BLaER1 treated with 17β-estradiol and CSF1 and Interleukin-3, amounts not matched to agents 10 nM and 100 nM (cell line): ENCODE results near the gene TNFRSF25.

Experiments
- H3K27ac ChIP-seq, 11 experiments: shearing (Covaris generic); formaldehyde crosslinking; 2 replicates each; pipeline ENCODE4 v1.8.1; 2022
- H3K27me3 ChIP-seq, 11 experiments: shearing (Covaris generic); formaldehyde crosslinking; 2 replicates each; pipeline ENCODE4 v1.8.1; 2022
- H3K36me3 ChIP-seq, 11 experiments: shearing (Covaris generic); formaldehyde crosslinking; 2 replicates each; pipeline ENCODE4 v1.8.1; 2022
- H3K4me1 ChIP-seq, 10 experiments: shearing (Covaris generic); formaldehyde crosslinking; 2 replicates each; pipeline ENCODE4 v1.8.1; 2022
- H3K4me2 ChIP-seq, 11 experiments: shearing (Covaris generic); formaldehyde crosslinking; 2 replicates each; pipeline ENCODE4 v1.8.1; 2022
- H3K4me3 ChIP-seq, 10 experiments: shearing (Covaris generic); formaldehyde crosslinking; 2 replicates each; pipeline ENCODE4 v1.8.1; 2022
- H3K9ac ChIP-seq, 11 experiments: shearing (Covaris generic); formaldehyde crosslinking; 2 replicates each; pipeline ENCODE4 v1.8.1; 2022
- H3K9me3 ChIP-seq, 11 experiments: shearing (Covaris generic); formaldehyde crosslinking; replicated peaks in 1 of 11; 2 replicates each; pipeline ENCODE4 v1.8.1; 2022
- H4K20me1 ChIP-seq, 11 experiments: shearing (Covaris generic); formaldehyde crosslinking; 2 replicates each; pipeline ENCODE4 v1.8.1; 2022
- Cebpa-rat ChIP-seq, 11 experiments: shearing (Covaris generic); IDR thresholded peaks; 2 replicates each; pipeline ENCODE4 v1.8.1; 2022

The TNFRSF25 gene

DNA sequence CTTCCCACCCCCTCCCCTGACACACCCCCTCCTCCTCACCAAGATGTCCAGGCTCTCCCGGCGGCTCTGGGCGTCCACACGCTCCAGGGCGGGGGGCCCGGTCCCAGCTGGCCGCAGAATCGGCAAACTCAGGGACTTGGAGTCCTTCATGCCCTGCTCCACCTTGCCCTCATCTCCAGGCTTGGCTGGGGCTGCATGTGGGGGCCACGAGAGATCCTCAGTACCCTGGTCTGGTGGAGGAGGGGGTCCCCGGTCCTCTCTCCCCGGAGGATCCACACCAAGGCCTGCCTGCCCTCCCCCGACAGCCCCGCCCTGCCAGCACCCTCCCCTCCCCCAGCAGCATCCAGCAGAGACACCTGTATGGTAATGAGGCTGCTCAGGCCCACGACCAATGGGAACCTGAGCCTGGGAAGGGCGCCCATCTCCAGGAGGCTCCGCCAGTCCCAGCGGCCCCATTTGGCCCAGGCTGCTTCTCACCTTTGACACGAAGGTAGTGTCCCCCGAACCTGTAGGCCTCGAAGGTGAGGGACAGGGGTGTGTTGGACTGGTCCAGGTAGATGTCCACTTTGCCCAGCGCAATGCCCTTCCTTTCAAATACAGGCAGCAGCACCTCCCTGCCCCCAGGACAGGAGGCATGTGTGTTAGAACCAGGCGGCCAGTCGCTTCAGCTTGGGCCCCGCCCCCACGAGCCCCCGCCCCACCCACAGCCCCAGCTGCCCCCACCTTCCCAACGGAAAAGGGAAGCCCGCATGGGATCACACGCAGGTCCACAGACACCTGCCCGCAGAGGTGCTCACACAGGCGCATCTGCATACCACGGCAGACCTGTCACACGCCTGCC is 8.2 kb upstream of the TNFRSF25 start:
- H3K9ac ChIP-seq, result no peak overlapping the region
- H3K9me3 ChIP-seq, result no peaks in the 10 kb centered on the region
- H4K20me1 ChIP-seq, result peaks cover 0 to 4% (median 0%) of the 10 kb centered on the region in 11 experiments; a peak in 1 of 22 replicates
- no peak overlapping the region for H3K4me2 ChIP-seq
- no peak overlapping the region for H3K27ac ChIP-seq
- TF ChIP-seq Cebpa-rat (IDR thresholded peaks at IDR 0.05), result no peak
- no peak overlapping the region for H3K4me3 ChIP-seq
- no peaks in the 10 kb centered on the region for H3K36me3 ChIP-seq
- no peaks in the 10 kb centered on the region for H3K27me3 ChIP-seq
- no peaks in the 10 kb centered on the region for H3K4me1 ChIP-seq

DNA sequence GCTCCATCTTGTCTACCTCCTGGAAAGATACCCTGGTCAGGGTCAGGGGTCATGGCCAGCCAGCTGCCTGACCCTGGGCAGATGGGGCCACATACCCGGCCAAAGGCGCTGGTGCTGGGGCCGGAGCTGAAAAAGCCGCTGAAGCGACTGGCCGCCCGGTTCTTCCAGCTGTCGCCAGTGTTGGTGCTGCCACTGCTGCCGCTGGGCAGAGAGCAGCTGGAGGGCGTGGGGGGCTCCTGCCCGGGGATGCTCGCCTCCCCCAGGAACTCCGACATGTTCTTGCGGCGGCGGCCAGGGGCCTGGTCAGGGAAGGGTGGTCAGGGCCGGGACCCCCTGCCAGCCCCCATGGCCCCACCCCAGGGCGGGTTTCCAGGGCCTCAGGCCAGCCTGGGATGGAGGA is 7.2 kb upstream of the TNFRSF25 start:
- Histone ChIP-seq H3K36me3 (no peaks in the 10 kb centered on the region), H3K27me3 (peaks cover 0 to 6% (median 0%) of the 10 kb centered on the region in 11 experiments; a peak in 1 of 22 replicates), H3K27ac (no peak overlapping the region), H3K9ac (no peak overlapping the region), H3K4me2 (no peak overlapping the region), H3K4me1 (no peaks in the 10 kb centered on the region), H4K20me1 (peaks cover 0 to 8% (median 0%) of the 10 kb centered on the region in 11 experiments; a peak in 2 of 22 replicates), H3K9me3 (no peaks in the 10 kb centered on the region), H3K4me3 (no peak overlapping the region)
- no peak for TF ChIP-seq Cebpa-rat (IDR thresholded peaks at IDR 0.05)

DNA sequence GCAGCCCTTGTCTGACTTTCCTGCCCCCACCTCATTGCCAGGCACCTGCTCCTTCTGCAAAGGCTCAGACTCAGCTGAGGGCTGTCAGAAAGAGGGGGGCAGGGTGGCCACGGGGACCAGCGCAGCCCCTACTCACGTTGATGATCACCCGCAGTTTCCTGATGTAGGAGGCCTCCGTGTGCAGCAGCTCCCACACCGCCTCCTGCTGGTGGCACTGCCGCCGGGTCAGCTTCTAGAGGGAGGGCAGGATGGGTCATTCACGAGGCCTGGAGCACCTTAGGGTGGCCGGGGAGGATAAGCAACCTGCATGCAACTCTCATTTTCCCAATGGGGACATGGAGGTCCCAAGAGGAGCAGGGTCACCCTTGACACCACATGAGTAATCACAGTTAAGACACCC is 6.4 kb upstream of the TNFRSF25 start:
- no peak overlapping the region for H3K9ac ChIP-seq
- H3K4me2 ChIP-seq, result no peak overlapping the region
- H3K4me3 ChIP-seq, result no peak overlapping the region
- no peak for TF ChIP-seq Cebpa-rat (IDR thresholded peaks at IDR 0.05)
- no peaks in the 10 kb centered on the region for H3K9me3 ChIP-seq
- peaks cover 0 to 15% (median 0%) of the 10 kb centered on the region in 11 experiments; a peak in 2 of 22 replicates for H4K20me1 ChIP-seq
- H3K4me1 ChIP-seq, result no peaks in the 10 kb centered on the region
- H3K36me3 ChIP-seq, result no peaks in the 10 kb centered on the region
- H3K27ac ChIP-seq, result no peak overlapping the region
- H3K27me3 ChIP-seq, result peaks cover 0 to 13% (median 6%) of the 10 kb centered on the region in 11 experiments; a peak in 17 of 22 replicates

DNA sequence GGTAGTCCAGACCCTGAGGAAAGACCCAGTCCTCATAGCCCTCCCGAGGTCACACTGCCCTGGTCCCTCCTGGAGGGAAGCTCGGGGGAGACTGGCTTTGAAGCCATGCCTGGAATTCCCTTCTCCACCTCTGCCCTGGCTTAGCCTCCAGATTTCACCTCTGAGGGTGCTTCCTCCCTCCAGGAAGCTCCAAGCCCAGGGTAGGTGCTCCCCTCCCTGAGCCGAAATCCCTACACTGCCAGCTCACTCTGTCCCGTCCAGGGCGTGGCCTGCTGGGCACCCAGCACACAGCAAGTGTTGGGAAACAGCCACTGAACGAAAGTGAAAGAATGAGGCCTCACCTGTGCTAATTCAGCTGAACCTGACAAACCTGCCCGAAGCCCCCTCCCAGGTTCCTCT is 6.0 kb upstream of the TNFRSF25 start:
- H3K4me2 ChIP-seq, result no peak overlapping the region

DNA sequence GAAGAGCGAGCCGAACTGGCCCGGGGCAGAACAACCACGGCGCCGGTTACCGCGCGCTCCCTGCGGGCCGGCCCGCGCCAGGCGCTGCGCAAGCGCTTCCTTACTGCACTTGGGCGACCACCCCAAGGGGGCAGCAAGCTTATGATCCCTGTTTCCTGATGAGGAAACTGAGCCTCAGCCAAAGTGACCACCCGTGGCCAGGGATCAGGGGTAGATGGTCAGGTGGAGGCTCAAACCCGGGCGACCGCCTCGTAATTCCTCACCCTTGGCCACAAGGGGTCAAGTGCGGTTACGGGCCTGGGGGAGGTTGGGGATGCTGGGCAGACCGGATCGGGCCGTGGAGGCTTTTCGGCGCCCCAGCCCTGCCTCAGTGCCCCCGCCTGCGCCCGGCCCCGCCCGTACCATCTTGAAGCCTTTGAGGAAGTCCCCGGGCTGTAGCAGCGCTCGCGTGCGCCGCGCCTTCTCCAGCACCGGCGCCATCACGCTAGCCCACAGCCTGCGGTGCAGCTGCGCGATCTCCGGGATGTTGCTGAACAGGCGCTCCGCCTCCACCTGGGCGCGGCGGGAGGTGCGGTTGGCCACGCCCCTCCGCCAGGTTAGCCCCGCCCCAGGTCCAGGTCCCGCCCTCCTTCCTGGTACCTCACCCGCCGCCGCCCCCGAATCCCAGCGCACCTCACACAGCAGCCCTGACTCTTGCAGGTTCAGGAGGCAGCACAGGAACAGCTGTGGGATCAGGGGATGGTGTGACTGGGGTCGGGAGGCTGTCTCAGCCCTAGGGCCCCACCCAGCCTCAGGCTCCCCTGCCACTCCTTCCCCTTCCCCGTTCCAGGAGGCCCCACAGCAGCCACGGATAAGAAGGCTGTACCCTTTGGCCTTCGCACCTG is 5.4 kb upstream of the TNFRSF25 start:
- Histone ChIP-seq H4K20me1 (peaks cover 0 to 20% (median 0%) of the 10 kb centered on the region in 11 experiments; a peak in 2 of 22 replicates), H3K9me3 (no peaks in the 10 kb centered on the region), H3K4me1 (peaks cover 0 to under 1% (median 0%) of the 10 kb centered on the region in 10 experiments; a peak in 2 of 20 replicates), H3K36me3 (no peaks in the 10 kb centered on the region), H3K9ac (no peak overlapping the region), H3K4me3 (no peak overlapping the region), H3K4me2 (no peak overlapping the region), H3K27ac (no peak overlapping the region), H3K27me3 (peaks cover 10 to 24% (median 17%) of the 10 kb centered on the region in 11 experiments)
- no peak for TF ChIP-seq Cebpa-rat (IDR thresholded peaks at IDR 0.05)

More for the DNA sequence above, 6.0 kb upstream of the TNFRSF25 start:
- no peak overlapping the region for H3K9ac ChIP-seq
- TF ChIP-seq Cebpa-rat (IDR thresholded peaks at IDR 0.05), result no peak
- no peaks in the 10 kb centered on the region for H3K9me3 ChIP-seq
- peaks cover 4 to 18% (median 11%) of the 10 kb centered on the region in 11 experiments; a peak in 20 of 22 replicates for H3K27me3 ChIP-seq
- peaks cover 0 to 19% (median 0%) of the 10 kb centered on the region in 11 experiments; a peak in 2 of 22 replicates for H4K20me1 ChIP-seq
- no peak overlapping the region for H3K27ac ChIP-seq
- no peaks in the 10 kb centered on the region for H3K36me3 ChIP-seq
- H3K4me1 ChIP-seq, result no peaks in the 10 kb centered on the region
- H3K4me3 ChIP-seq, result no peak overlapping the region

DNA sequence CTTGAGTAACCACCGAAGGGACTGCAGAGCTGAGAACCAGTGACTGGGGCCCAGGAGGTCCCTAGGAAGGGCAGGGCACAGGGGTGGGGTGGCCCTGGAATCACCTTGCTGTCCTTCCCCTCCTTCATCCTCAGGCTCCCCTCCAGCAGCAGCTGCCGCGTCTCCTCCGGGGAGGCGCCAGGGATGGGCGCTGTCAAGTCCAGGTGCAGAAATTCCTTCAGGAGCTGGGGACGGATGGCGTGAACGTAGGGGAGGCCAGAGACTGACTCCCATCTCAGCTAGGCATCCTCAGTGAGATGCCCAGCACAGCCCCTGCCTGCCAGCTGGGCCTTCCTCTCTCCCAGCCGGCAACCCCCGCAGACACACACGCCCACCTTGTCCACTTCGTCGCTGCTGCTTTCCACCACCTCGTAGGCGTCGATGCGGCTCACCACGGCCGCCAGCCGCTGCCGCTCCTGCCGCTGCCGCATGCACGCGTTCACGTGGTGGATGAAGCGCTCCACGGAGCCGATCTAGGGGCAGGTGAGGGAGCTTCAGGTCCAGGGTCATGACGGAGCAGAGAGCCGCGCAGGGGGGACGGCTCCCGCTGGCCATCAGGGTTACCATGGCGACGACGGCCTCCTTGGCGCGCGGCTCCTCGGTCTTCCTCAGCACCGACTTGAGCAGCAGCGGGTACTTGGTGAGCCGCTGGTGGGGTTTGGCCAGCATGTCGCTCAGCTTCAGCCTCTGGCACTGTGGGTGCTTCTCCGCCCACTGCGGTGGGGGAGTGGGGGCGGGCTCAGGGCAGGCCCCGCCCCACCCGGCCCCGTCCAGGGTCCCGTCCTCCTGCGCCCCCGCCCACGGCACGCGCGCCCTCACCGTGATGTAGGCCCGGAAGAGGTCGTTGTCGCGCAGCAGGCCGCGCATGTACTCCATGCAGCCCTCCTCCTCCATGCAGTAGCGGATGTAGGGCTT is 4.4 kb upstream of the TNFRSF25 start:
- H3K36me3 ChIP-seq, result no peaks in the 10 kb centered on the region
- TF ChIP-seq Cebpa-rat (IDR thresholded peaks at IDR 0.05), result no peak
- H3K27me3 ChIP-seq, result peaks cover 20 to 33% (median 26%) of the 10 kb centered on the region in 11 experiments
- H3K27ac ChIP-seq, result no peak overlapping the region
- no peaks in the 10 kb centered on the region for H3K9me3 ChIP-seq
- H3K4me1 ChIP-seq, result peaks cover 4 to 10% (median 8%) of the 10 kb centered on the region in 10 experiments; a peak in 19 of 20 replicates
- H3K9ac ChIP-seq, result no peak overlapping the region
- no peak overlapping the region for H3K4me3 ChIP-seq
- peaks cover 0 to 20% (median 0%) of the 10 kb centered on the region in 11 experiments; a peak in 2 of 22 replicates for H4K20me1 ChIP-seq
- H3K4me2 ChIP-seq, result no peak overlapping the region

DNA sequence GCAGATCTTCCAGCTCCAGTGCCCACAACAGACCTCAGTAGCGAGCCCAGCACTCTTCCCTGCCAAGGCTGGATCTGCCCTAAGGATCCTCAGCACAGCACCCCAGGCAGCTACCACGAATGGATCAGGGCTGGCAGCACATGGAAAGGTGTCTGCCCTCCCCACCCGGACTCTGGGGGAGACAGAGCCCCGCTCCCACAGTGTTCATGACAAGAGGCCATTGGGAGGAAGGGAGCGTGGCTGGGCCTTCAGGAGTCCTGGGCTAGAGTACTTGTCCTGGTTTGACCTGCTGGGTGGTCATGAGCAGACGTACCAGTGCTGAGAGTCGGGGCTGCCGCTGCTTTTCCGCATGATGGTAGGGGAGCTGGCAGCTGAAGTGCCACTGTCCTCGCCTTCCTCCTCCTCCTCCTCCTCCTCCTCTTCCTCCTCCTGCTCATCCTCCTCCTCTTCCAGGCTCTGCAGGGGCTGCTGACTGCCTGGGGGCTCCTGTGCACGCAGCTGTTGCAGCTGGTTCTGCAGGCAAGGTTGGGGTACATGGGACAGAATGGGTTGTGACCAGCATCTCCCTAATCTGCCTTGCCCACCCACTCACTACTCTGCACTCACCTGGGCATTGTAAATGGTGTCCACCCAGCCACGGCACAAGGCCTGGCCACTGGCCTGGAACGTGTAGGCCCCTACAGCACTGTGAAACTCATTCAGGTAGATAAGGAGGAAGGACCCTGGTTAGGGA is 2.9 kb upstream of the TNFRSF25 start:
- TF ChIP-seq Cebpa-rat (IDR thresholded peaks at IDR 0.05), result no peak
- H3K27ac ChIP-seq, result no peak overlapping the region
- H3K4me2 ChIP-seq, result no peak overlapping the region
- H3K9me3 ChIP-seq, result no peaks in the 10 kb centered on the region
- H3K4me3 ChIP-seq, result no peak overlapping the region
- H3K4me1 ChIP-seq, result peaks cover 10 to 24% (median 18%) of the 10 kb centered on the region in 10 experiments; a peak in 19 of 20 replicates
- H4K20me1 ChIP-seq, result peaks cover 0 to 29% (median 0%) of the 10 kb centered on the region in 11 experiments; a peak in 2 of 22 replicates
- no peak overlapping the region for H3K9ac ChIP-seq
- no peaks in the 10 kb centered on the region for H3K36me3 ChIP-seq
- H3K27me3 ChIP-seq, result peaks cover 28 to 48% (median 41%) of the 10 kb centered on the region in 11 experiments
